ENCODE results near the gene AOPEP. TPM values are rescaled to one million over a fixed set of nuclear protein-coding genes. Genes with fewer than 3 reads are reported as not detected.

Gene AOPEP
- total RNA-seq, 4 donors from 2014 or later: 56.5 to 160 (median 103) TPM

DNA sequence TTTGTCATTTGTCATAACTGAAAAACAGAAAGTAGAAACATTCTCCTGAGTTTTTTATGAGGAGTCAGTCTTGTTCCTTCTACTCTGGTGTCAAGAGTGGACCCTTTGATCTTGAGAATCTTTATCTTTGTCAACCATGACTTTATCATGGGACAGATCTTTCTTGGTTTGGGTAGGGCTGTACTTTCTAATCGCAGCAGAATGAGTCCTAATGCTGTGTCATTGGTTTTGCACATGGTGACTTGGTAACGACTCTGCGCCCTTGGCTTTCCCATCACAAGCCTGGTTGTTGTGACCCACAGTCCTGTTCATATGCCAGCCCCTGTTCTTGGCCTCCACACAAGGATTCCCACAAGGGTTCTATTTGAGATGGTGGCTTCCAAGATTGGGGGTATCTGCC is 45.6 kb downstream of the AOPEP start:
- no peak for TF ChIP-seq CTCF (IDR thresholded peaks at IDR 0.05 in 4 of 5, conservative IDR thresholded peaks at IDR 0.05 in 1 of 5)
- TF ChIP-seq POLR2A (IDR thresholded peaks at IDR 0.05): no peak
- in situ Hi-C loops (cut with MboI; ENCODE audit: low sequenced_read_pairs in 4 of 4) (loop anchor here in 1 of 4 donors (10.0 kb wide), 1 partner anchor 363 kb away; no protein-coding TSS in a partner anchor), intact Hi-C loops (cut with DNase I; ENCODE audit: low total_unique reads) (no loop called here)
- Histone ChIP-seq H3K27ac (no peak overlapping the region), H3K4me3 (no peak overlapping the region), H3K4me1 (peaks cover 0 to 5% of the 10 kb centered on the region in 2 donors), H3K36me3 (no peaks in the 10 kb centered on the region), H3K9me3 (no peaks in the 10 kb centered on the region), H3K27me3 (no peaks in the 10 kb centered on the region)
- ATAC-seq (no peak), DNase-seq (no peak)

DNA sequence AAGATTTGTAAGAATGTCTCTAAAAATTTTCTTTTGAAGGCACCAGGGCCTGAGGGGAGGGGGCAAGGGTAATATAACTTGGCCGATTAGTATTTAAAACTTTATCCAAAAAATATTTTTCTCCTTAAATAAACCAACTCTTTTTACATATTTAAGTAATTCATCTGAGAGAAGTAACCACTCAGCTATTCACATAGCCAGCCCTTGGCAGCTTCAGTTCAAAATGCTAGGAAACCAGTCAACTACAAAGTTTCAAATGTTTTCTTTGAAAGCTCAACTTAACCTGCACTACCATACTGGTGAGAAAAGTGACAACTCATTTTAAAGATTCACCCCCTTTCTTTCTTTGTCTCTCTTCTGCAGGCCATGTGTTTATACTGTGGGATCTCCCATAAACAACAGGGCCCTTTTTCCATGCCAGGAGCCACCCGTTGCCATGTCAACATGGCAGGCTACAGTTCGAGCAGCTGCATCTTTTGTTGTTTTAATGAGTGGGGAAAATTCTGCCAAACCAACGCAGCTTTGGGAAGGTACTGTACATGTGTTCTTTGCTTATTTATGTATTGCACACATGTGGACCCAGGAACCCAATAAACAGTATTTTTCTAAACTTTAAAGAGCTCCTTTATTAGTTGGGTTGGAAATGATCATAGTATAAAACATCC is 46.3 kb downstream of the AOPEP start:
- Histone ChIP-seq H3K27me3 (no peaks in the 10 kb centered on the region), H3K9me3 (no peaks in the 10 kb centered on the region), H3K36me3 (no peaks in the 10 kb centered on the region), H3K27ac (no peak overlapping the region), H3K4me1 (peaks cover 0 to 5% of the 10 kb centered on the region in 2 donors), H3K4me3 (no peak overlapping the region)
- TF ChIP-seq CTCF (IDR thresholded peaks at IDR 0.05 in 4 of 5, conservative IDR thresholded peaks at IDR 0.05 in 1 of 5) (no peak), POLR2A (IDR thresholded peaks at IDR 0.05) (no peak)
- intact Hi-C loops (cut with DNase I; ENCODE audit: low total_unique reads): no loop called here
- DNase-seq (no peak), ATAC-seq (no peak)
- in situ Hi-C loops (cut with MboI; ENCODE audit: low sequenced_read_pairs in 4 of 4): loop anchor here in 1 of 4 donors (10.0 kb wide), 1 partner anchor 362 kb away; no protein-coding TSS in a partner anchor

DNA sequence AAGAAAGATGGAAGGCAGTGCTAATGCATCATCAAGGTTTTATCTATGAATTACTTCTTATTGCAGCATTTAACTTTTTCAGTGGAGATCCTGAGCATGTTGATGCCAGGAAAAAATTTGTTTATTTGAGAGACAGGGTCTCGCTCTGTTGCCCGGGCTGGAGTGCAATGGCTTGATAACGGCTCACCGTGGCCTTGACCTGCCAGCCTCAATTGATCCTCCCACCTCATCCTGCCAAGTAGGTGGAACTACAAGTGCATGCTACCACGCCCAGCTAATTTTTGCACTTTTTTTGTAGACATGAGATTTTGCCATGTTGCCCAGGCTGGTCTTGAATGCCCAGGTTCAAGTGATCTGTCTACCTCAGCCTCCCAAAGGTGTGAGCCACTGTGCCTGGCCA is 47.2 kb downstream of the AOPEP start:
- Histone ChIP-seq H3K27me3 (no peaks in the 10 kb centered on the region), H3K27ac (no peak overlapping the region), H3K9me3 (no peaks in the 10 kb centered on the region), H3K4me3 (no peak overlapping the region), H3K4me1 (peaks cover 0 to 5% of the 10 kb centered on the region in 2 donors), H3K36me3 (no peaks in the 10 kb centered on the region)
- ATAC-seq (no peak), DNase-seq (no peak)
- intact Hi-C loops (cut with DNase I; ENCODE audit: low total_unique reads): no loop called here
- in situ Hi-C loops (cut with MboI; ENCODE audit: low sequenced_read_pairs in 4 of 4): loop anchor here in 1 of 4 donors (10.0 kb wide), 1 partner anchor 361 kb away; no protein-coding TSS in a partner anchor
- no peak for TF ChIP-seq POLR2A (IDR thresholded peaks at IDR 0.05)
- TF ChIP-seq CTCF (IDR thresholded peaks at IDR 0.05 in 4 of 5, conservative IDR thresholded peaks at IDR 0.05 in 1 of 5): no peak

DNA sequence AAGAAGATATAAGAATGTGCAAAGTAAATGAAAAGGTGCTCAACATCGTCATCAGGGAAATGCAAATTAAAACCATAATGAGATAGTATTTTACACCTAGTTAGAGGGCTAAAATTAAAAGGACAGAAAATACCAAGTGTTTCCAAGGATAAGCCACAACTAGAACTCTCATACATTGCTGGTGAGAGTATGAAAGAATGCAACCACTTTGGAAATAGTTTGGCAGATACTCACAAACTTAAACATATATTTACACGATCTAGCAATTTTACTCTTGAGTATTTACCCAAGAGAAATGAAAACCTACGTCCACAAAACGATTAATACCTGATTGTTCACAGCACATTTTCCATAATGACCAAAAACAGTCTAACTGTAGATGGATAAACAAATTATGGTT is 51.5 kb downstream of the AOPEP start:
- no peak for TF ChIP-seq POLR2A (IDR thresholded peaks at IDR 0.05)
- H3K4me1 ChIP-seq: peaks cover 11 to 19% of the 10 kb centered on the region in 2 donors
- in situ Hi-C loops (cut with MboI; ENCODE audit: low sequenced_read_pairs in 4 of 4): loop anchor here in 1 of 4 donors (10.0 to 25.0 kb wide), 2 partner anchors 259 to 357 kb away; no protein-coding TSS in a partner anchor
- intact Hi-C loops (cut with DNase I; ENCODE audit: low total_unique reads): loop anchor here (5.0 kb wide), 1 partner anchor 96 kb away; no protein-coding TSS in a partner anchor
- H3K4me3 ChIP-seq: no peak overlapping the region
- H3K36me3 ChIP-seq: no peaks in the 10 kb centered on the region
- no peaks in the 10 kb centered on the region for H3K9me3 ChIP-seq
- no peak for DNase-seq
- H3K27ac ChIP-seq: no peak overlapping the region
- no peaks in the 10 kb centered on the region for H3K27me3 ChIP-seq
- no peak for ATAC-seq

DNA sequence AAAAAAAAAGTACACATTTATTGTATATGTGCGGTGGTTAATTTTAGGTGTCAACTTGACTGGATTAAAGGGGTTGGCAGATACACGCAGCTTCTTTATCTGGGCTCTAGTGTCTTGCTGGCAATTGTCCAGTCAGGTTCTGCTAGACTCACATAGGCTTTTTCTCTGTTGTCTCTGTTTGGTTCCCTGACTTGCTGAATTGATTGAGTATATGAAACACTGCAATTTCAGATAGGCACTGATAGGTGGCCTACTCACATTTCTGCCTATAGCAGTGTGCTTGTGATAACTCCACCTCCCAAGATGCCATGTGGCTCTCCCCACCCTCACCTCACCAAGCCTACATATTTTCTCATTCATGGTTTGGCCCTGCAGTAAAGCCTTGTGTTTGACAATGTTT is 52.5 kb downstream of the AOPEP start:
- H3K27ac ChIP-seq: no peak overlapping the region
- H3K36me3 ChIP-seq: no peaks in the 10 kb centered on the region
- H3K9me3 ChIP-seq: no peaks in the 10 kb centered on the region
- DNase-seq (no peak), ATAC-seq (no peak)
- intact Hi-C loops (cut with DNase I; ENCODE audit: low total_unique reads): loop anchor here (5.0 kb wide), 1 partner anchor 97 kb away; no protein-coding TSS in a partner anchor
- no peaks in the 10 kb centered on the region for H3K27me3 ChIP-seq
- in situ Hi-C loops (cut with MboI; ENCODE audit: low sequenced_read_pairs in 4 of 4): loop anchor here in 1 of 4 donors (10.0 to 25.0 kb wide), 2 partner anchors 258 to 356 kb away; no protein-coding TSS in a partner anchor
- H3K4me3 ChIP-seq: no peak overlapping the region
- H3K4me1 ChIP-seq: peaks cover 11 to 25% of the 10 kb centered on the region in 2 donors
- no peak for TF ChIP-seq POLR2A (IDR thresholded peaks at IDR 0.05)
- TF ChIP-seq CTCF (IDR thresholded peaks at IDR 0.05 in 4 of 5, conservative IDR thresholded peaks at IDR 0.05 in 1 of 5): no peak
